ENCODE measurements around the gene CCDC178.

CCDC178 gene

GRCh38 chr18:32899819-32900218 is 540.7 kb downstream of the CCDC178 start:
- Histone ChIP-seq H3K79me2 (ENCODE audit: control insufficient read depth, insufficient read depth, low read length) (no peaks in the 10 kb centered on the region), H3K36me3 (ENCODE audit: control insufficient read depth, insufficient read depth, low read length) (no peaks in the 10 kb centered on the region), H3K4me3 (ENCODE audit: low read length) (no peak overlapping the region), H3K4me1 (ENCODE audit: control insufficient read depth, low read depth, low read length) (no peaks in the 10 kb centered on the region), H3K27ac (ENCODE audit: low read depth, low read length) (no peak overlapping the region), H2BK120ac (ENCODE audit: low read depth, low read length) (no peak overlapping the region), H4K8ac (ENCODE audit: low read depth, low read length) (no peak overlapping the region), H3K56ac (ENCODE audit: low read length) (no peak overlapping the region), H2BK5ac (ENCODE audit: low read length) (no peak overlapping the region), H2AK5ac (ENCODE audit: low read length) (no peak overlapping the region), H3K27me3 (ENCODE audit: insufficient read depth, low read length, poor library complexity) (no peaks in the 10 kb centered on the region), H2BK15ac (replicated peaks; ENCODE audit: low read depth) (no peak overlapping the region), H3K23ac (ENCODE audit: low read length) (no peak overlapping the region), H3K4me2 (ENCODE audit: low read length) (no peak overlapping the region), H3K79me1 (ENCODE audit: low read length) (no peaks in the 10 kb centered on the region), H3K18ac (ENCODE audit: low read length) (no peak overlapping the region), H3K9ac (ENCODE audit: low read length) (no peak overlapping the region), H3K4ac (ENCODE audit: low read depth, low read length) (no peak overlapping the region), H4K5ac (ENCODE audit: low read length) (no peak overlapping the region)
- no CpG with 5 or more reads among the region's 3 CpGs for WGBS (ENCODE audit: extremely low coverage, insufficient coverage, low lambda C conversion rate)
- no peak for DNase-seq

GRCh38 chr18:32896776-32897547 is 543.6 kb downstream of the CCDC178 start:
- H3K4me3 ChIP-seq (ENCODE audit: low read length) = no peak overlapping the region
- no peak overlapping the region for H2BK120ac ChIP-seq (ENCODE audit: low read depth, low read length)
- H4K8ac ChIP-seq (ENCODE audit: low read depth, low read length) = no peak overlapping the region
- no peak overlapping the region for H4K5ac ChIP-seq (ENCODE audit: low read length)
- H3K27ac ChIP-seq (ENCODE audit: low read depth, low read length) = no peak overlapping the region
- no CpG with 5 or more reads among the region's 4 CpGs for WGBS (ENCODE audit: extremely low coverage, insufficient coverage, low lambda C conversion rate)
- H3K23ac ChIP-seq (ENCODE audit: low read length) = no peak overlapping the region
- no peaks in the 10 kb centered on the region for H3K79me2 ChIP-seq (ENCODE audit: control insufficient read depth, insufficient read depth, low read length)
- peak; percentile 15 for DNase-seq
- H2BK5ac ChIP-seq (ENCODE audit: low read length) = no peak overlapping the region
- no peaks in the 10 kb centered on the region for H3K4me1 ChIP-seq (ENCODE audit: control insufficient read depth, low read depth, low read length)
- H3K79me1 ChIP-seq (ENCODE audit: low read length) = no peaks in the 10 kb centered on the region
- H2BK15ac ChIP-seq (replicated peaks; ENCODE audit: low read depth) = no peak overlapping the region
- H3K36me3 ChIP-seq (ENCODE audit: control insufficient read depth, insufficient read depth, low read length) = no peaks in the 10 kb centered on the region
- H3K9ac ChIP-seq (ENCODE audit: low read length) = no peak overlapping the region
- H2AK5ac ChIP-seq (ENCODE audit: low read length) = no peak overlapping the region
- no peaks in the 10 kb centered on the region for H3K27me3 ChIP-seq (ENCODE audit: insufficient read depth, low read length, poor library complexity)
- H3K4me2 ChIP-seq (ENCODE audit: low read length) = no peak overlapping the region
- H3K18ac ChIP-seq (ENCODE audit: low read length) = no peak overlapping the region
- no peak overlapping the region for H3K4ac ChIP-seq (ENCODE audit: low read depth, low read length)
- no peak overlapping the region for H3K56ac ChIP-seq (ENCODE audit: low read length)

- no peak overlapping the region for H2BK120ac ChIP-seq (ENCODE audit: low read depth, low read length)
- no peak overlapping the region for H3K56ac ChIP-seq (ENCODE audit: low read length)
- H3K18ac ChIP-seq (ENCODE audit: low read length) = no peak overlapping the region
- H3K4ac ChIP-seq (ENCODE audit: low read depth, low read length) = no peak overlapping the region
- no peaks in the 10 kb centered on the region for H3K36me3 ChIP-seq (ENCODE audit: control insufficient read depth, insufficient read depth, low read length)
- no peak overlapping the region for H3K4me2 ChIP-seq (ENCODE audit: low read length)
- H3K4me3 ChIP-seq (ENCODE audit: low read length) = no peak overlapping the region
- H3K4me1 ChIP-seq (ENCODE audit: control insufficient read depth, low read depth, low read length) = no peaks in the 10 kb centered on the region
- H4K5ac ChIP-seq (ENCODE audit: low read length) = no peak overlapping the region
- no peaks in the 10 kb centered on the region for H3K27me3 ChIP-seq (ENCODE audit: insufficient read depth, low read length, poor library complexity)
- no peak overlapping the region for H2AK5ac ChIP-seq (ENCODE audit: low read length)
- no peak overlapping the region for H4K8ac ChIP-seq (ENCODE audit: low read depth, low read length)
- no CpG with 5 or more reads among the region's 7 CpGs for WGBS (ENCODE audit: extremely low coverage, insufficient coverage, low lambda C conversion rate)
- no peak overlapping the region for H3K23ac ChIP-seq (ENCODE audit: low read length)
- no peak overlapping the region for H2BK5ac ChIP-seq (ENCODE audit: low read length)
- DNase-seq = peak; percentile 61
- H3K79me1 ChIP-seq (ENCODE audit: low read length) = no peaks in the 10 kb centered on the region
- H2BK15ac ChIP-seq (replicated peaks; ENCODE audit: low read depth) = no peak overlapping the region
- no peak overlapping the region for H3K9ac ChIP-seq (ENCODE audit: low read length)
- no peak overlapping the region for H3K27ac ChIP-seq (ENCODE audit: low read depth, low read length)
- H3K79me2 ChIP-seq (ENCODE audit: control insufficient read depth, insufficient read depth, low read length) = no peaks in the 10 kb centered on the region
These were observed 546.6 kb downstream of the CCDC178 start for GRCh38 chr18:32893915-32894314.

GRCh38 chr18:32891797-32892196 is 548.7 kb downstream of the CCDC178 start:
- no peak overlapping the region for H3K18ac ChIP-seq (ENCODE audit: low read length)
- WGBS (ENCODE audit: extremely low coverage, insufficient coverage, low lambda C conversion rate) = no CpG with 5 or more reads among the region's 3 CpGs

GRCh38 chr18:32891130-32891529 is 549.4 kb downstream of the CCDC178 start:
- Histone ChIP-seq H3K79me1 (ENCODE audit: low read length) (no peaks in the 10 kb centered on the region), H4K8ac (ENCODE audit: low read depth, low read length) (no peak overlapping the region), H3K79me2 (ENCODE audit: control insufficient read depth, insufficient read depth, low read length) (no peaks in the 10 kb centered on the region), H3K4me2 (ENCODE audit: low read length) (no peak overlapping the region), H3K4me1 (ENCODE audit: control insufficient read depth, low read depth, low read length) (no peaks in the 10 kb centered on the region), H3K18ac (ENCODE audit: low read length) (no peak overlapping the region), H3K56ac (ENCODE audit: low read length) (no peak overlapping the region), H3K9ac (ENCODE audit: low read length) (no peak overlapping the region), H2BK5ac (ENCODE audit: low read length) (no peak overlapping the region), H2AK5ac (ENCODE audit: low read length) (no peak overlapping the region), H3K27ac (ENCODE audit: low read depth, low read length) (no peak overlapping the region), H3K4me3 (ENCODE audit: low read length) (no peak overlapping the region), H4K5ac (ENCODE audit: low read length) (no peak overlapping the region), H3K23ac (ENCODE audit: low read length) (no peak overlapping the region), H3K27me3 (ENCODE audit: insufficient read depth, low read length, poor library complexity) (no peaks in the 10 kb centered on the region), H3K36me3 (ENCODE audit: control insufficient read depth, insufficient read depth, low read length) (no peaks in the 10 kb centered on the region), H2BK15ac (replicated peaks; ENCODE audit: low read depth) (no peak overlapping the region), H3K4ac (ENCODE audit: low read depth, low read length) (no peak overlapping the region), H2BK120ac (ENCODE audit: low read depth, low read length) (no peak overlapping the region)
- no peak for DNase-seq
- WGBS (ENCODE audit: extremely low coverage, insufficient coverage, low lambda C conversion rate) = no CpG with 5 or more reads among the region's 2 CpGs

More at GRCh38 chr18:32891797-32892196, 548.7 kb downstream of the CCDC178 start:
- Histone ChIP-seq H3K56ac (ENCODE audit: low read length) (no peak overlapping the region), H2BK5ac (ENCODE audit: low read length) (no peak overlapping the region), H3K27ac (ENCODE audit: low read depth, low read length) (no peak overlapping the region), H2BK15ac (replicated peaks; ENCODE audit: low read depth) (no peak overlapping the region), H3K9ac (ENCODE audit: low read length) (no peak overlapping the region), H2AK5ac (ENCODE audit: low read length) (no peak overlapping the region), H3K4me3 (ENCODE audit: low read length) (no peak overlapping the region), H3K36me3 (ENCODE audit: control insufficient read depth, insufficient read depth, low read length) (no peaks in the 10 kb centered on the region), H4K8ac (ENCODE audit: low read depth, low read length) (no peak overlapping the region), H2BK120ac (ENCODE audit: low read depth, low read length) (no peak overlapping the region), H3K79me1 (ENCODE audit: low read length) (no peaks in the 10 kb centered on the region), H3K4me2 (ENCODE audit: low read length) (no peak overlapping the region), H3K27me3 (ENCODE audit: insufficient read depth, low read length, poor library complexity) (no peaks in the 10 kb centered on the region), H3K4me1 (ENCODE audit: control insufficient read depth, low read depth, low read length) (no peaks in the 10 kb centered on the region), H3K4ac (ENCODE audit: low read depth, low read length) (no peak overlapping the region), H3K23ac (ENCODE audit: low read length) (no peak overlapping the region), H4K5ac (ENCODE audit: low read length) (no peak overlapping the region), H3K79me2 (ENCODE audit: control insufficient read depth, insufficient read depth, low read length) (no peaks in the 10 kb centered on the region)
- DNase-seq = no peak
